Measurements from ENCODE around the gene TDRD7.

- TF ChIP-seq POLR2A (IDR thresholded peaks at IDR 0.05; ENCODE audit: low read length), result no peak
- TF ChIP-seq GATA1 (IDR thresholded peaks at IDR 0.05; ENCODE audit: low read depth, low read length), result no peak
These were observed 19.8 kb downstream of the TDRD7 start for GRCh38 chr9:97431549-97432143.

All from erythroblast (primary cell).